ENCODE measurements around the gene HNRNPA2B1.
A peak's percentile ranks its signal among the peaks of the same experiment; 100 is the strongest.
"Not testable (repeated sequence)": the region's sequence is repeated elsewhere in the genome, so short reads cannot be mapped to it uniquely, and the experiment has no call there.

HNRNPA2B1 gene

DNA sequence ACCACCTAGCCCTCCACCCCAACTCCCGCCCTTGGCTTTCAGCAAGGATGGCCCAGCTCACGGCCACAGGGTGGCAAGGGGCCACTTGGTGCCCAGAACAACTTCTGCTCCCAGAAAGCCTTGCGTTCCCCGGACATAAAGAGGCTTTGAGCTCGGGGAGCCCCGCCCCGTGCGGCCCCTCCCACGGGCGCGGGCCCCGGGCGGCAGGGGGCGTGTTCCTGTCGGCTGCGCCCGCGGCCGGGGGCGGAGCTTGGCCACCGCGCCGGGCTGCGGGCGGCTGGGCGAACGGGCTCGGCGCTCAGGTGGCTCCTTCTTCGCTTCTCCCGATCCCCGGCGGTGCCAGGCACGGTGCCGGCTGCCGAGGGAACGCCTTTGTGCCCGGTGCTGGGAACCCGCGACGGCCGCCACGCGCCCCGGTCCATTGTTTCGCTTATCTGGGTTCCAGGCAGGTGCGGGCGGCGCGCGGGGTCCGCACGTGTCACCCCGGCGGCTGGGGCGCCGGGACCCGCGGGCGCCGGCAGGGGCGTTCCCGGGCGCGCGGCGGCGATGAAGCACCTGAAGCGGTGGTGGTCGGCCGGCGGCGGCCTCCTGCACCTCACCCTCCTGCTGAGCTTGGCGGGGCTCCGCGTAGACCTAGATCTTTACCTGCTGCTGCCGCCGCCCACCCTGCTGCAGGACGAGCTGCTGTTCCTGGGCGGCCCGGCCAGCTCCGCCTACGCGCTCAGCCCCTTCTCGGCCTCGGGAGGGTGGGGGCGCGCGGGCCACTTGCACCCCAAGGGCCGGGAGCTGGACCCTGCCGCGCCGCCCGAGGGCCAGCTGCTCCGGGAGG, 48.4 kb downstream of the HNRNPA2B1 start, which contains the start of gene NFE2L3:
NFE2L3 (plus strand) TSS at position 246 of the 829 bp plus-strand sequence; CDS start at position 547, 301 bp downstream.
- DNase-seq, result peak in 9 of 10 donors; percentile 41 to 96 (median 74)
- intact Hi-C loops (cut with DNase I), result loop anchor here (5.0 kb wide), 1 partner anchor 45 kb away; no protein-coding TSS in a partner anchor

- intact Hi-C loops (cut with DNase I), result loop anchor here (5.0 kb wide), 1 partner anchor 46 kb away; no protein-coding TSS in a partner anchor
These were observed 48.9 kb downstream of the HNRNPA2B1 start for GRCh38 chr7:26151650-26151952.

DNA sequence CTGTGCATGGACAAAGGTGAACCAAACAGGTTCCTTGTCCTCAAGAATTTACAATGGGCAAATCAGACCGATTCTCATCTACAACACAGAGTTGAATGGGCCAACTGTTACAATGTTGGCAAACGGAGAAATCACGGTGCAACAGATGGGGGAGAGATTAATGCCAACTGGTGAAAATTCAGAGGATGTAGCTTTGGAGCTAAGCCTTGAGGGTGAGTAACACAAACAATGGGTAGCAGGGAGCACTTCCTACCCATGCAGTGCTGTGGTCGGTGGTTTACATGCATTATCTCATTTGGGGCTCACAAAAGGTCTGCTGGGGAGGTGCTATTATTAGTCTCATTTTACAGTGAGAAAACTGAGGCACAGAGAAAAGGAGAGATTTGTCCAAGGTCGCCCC, 49.5 kb downstream of the HNRNPA2B1 start:
- no peak for DNase-seq
- intact Hi-C loops (cut with DNase I), result loop anchor here (5.0 kb wide), 1 partner anchor 46 kb away; no protein-coding TSS in a partner anchor

More at GRCh38 chr7:26151650-26151952, 48.9 kb downstream of the HNRNPA2B1 start:
- no peak for DNase-seq

GRCh38 chr7:26149391-26149977, 51.1 kb downstream of the HNRNPA2B1 start:
- intact Hi-C loops (cut with DNase I), result no loop called here

GRCh38 chr7:26148307-26148700, 52.2 kb downstream of the HNRNPA2B1 start:
- intact Hi-C loops (cut with DNase I); DNase-seq: not testable (repeated sequence)

More at GRCh38 chr7:26149391-26149977, 51.1 kb downstream of the HNRNPA2B1 start:
- no peak for DNase-seq

- peak in 1 of 10 donors; percentile 84 for DNase-seq
- intact Hi-C loops (cut with DNase I), result not testable (repeated sequence)
These were observed 52.8 kb downstream of the HNRNPA2B1 start for GRCh38 chr7:26147646-26148306.

DNA sequence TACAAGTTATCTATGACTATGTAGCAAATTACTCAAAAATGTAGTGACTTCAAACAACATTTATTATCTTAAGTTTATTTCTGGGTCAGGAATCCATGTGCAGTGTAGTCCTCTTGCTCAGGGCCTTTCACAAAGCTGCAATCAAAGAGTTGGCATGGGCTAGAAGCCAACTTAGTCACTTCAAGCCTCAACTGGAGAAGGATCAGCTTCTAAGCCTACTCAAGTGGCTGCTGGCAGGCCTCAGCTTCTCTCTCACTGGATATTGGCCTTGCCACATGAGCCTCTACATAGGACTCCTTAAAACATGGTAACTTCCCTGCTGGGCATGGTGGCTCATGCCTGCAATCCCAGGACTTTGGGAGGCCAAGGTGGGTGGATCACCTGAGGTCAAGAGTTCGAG, 53.5 kb downstream of the HNRNPA2B1 start:
- intact Hi-C loops (cut with DNase I), result no loop called here
- DNase-seq, result no peak

DNA sequence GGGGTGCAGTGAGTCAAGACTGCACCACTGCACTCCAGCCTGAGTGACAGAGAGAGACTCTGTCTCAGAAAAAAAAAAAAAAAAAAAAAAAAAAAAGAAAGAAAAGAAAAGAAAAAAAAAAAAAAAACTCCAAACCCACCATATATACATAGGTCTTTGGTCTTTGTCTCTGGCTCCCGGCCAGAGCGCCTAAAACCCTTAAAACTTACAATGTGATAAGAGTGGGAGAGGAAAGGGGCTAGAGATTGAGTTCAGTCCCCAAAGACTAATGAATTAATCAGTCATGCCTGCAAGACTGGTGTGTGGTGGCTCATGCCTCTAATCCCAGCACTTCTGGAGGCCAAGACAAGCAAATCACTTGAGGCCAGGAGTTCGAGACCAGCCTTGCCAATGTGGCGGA, 55.3 kb downstream of the HNRNPA2B1 start:
- intact Hi-C loops (cut with DNase I), result no loop called here
- DNase-seq, result no peak

GRCh38 chr7:26144184-26145080, 56.1 kb downstream of the HNRNPA2B1 start:
- DNase-seq, result no peak
- intact Hi-C loops (cut with DNase I), result no loop called here

- DNase-seq, result no peak
- intact Hi-C loops (cut with DNase I), result no loop called here
These were observed 57.1 kb downstream of the HNRNPA2B1 start for GRCh38 chr7:26143298-26144048.

- intact Hi-C loops (cut with DNase I), result no loop called here
- no peak for DNase-seq
These were observed 59.5 kb downstream of the HNRNPA2B1 start for GRCh38 chr7:26141077-26141476.

DNA sequence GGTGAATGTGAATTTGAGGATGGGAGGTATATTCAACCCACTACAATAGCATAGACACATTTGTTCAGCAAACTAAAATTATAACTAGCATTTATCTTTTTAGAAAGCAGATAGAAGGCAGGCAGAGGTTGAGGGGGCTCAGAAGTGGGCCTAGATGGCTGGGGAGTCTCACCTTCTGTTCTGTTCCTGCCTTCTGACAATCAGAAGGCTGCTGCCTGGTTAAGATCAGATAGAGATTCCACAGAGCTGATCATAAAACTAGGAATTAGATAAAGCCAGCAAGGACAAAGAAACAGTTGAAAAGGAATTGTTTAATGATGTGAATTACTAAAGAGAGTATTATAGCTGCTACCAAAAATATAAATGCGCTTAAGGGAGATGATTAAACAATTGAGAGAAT, 60.2 kb downstream of the HNRNPA2B1 start:
- DNase-seq, result no peak
- intact Hi-C loops (cut with DNase I), result no loop called here

All from posterior cingulate gyrus (tissue), 11 donors.